Activated CD4-positive, alpha-beta T cell treated with anti-CD3 and anti-CD28 coated beads, Interleukin-10, Interleukin-2, amounts not matched to agents 100 ng/mL and 50 ng/mL, durations not matched to agents 16 hours and 8 hours (primary cell): ENCODE results near the gene CD6.

ENCODE experiments used
- DNase-seq: peaks from one replicate; pipeline ENCODE4 v3.0.0-alpha.2; 2020

CD6 gene

GRCh38 chr11:61011229-61011870 is 39.9 kb downstream of the CD6 start:
- DNase-seq, result no peak

DNA sequence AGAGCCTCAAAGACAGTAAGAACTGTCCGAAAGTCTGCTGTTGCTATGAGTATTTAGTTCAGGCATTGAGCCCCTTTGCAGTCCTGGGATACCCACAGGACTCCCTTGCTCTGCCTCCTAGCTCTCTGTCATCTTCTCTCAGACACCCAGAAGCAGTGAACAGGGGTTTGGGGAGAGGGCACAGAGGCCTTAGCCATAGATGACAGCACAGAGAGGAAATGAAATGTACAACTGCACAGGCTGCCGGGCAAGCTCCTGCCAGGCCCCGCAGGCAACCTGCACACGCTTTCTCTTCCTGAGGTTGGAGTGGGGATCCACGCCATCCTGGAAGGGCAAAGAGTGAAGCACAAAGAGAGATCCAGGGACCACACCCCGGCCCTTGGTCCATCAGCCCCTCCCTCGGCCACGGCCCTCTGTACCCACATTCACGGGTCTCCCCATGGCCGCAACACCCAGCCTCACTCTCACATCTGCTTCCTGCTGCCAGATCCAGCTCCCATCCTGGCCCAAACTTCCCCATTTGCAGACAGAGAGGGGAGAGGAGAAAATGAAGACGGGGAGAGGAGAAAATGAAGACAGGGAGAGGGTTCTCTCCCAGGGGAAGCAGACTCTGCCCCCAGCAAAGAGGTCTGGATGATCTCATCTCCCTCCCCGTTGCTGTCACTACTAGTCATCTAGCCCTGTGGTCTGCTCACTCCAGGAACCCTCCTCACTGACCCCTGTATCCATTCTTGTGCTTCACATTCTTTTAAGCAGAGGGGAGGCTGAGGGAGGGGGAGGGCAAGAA is 40.7 kb downstream of the CD6 start:
- DNase-seq, result no peak

DNA sequence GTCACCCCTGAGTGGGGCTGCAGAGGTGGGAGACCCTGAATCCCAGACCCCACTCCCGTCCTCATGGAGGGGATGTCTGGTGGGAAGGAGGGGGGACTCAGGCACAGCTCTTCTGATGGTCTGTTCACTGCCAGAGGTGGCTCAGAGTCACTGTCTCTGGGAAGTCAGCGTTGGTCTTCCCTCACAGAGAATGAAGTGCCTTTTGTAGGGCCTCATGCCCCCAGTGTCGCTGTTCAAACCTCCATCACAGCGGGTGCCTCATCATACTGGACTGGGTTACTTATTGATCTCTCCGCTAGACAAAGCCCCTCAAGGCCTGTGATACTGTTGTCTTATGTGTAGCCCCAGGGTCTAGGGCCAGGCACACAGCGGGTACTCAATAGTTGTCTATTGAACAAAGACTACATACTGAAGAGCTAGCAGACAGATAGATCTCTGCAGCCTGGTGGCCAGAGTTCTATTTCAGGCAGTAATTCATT is 41.3 kb downstream of the CD6 start:
- no peak for DNase-seq

GRCh38 chr11:61018059-61018458 is 46.6 kb downstream of the CD6 start:
- DNase-seq, result no peak

DNA sequence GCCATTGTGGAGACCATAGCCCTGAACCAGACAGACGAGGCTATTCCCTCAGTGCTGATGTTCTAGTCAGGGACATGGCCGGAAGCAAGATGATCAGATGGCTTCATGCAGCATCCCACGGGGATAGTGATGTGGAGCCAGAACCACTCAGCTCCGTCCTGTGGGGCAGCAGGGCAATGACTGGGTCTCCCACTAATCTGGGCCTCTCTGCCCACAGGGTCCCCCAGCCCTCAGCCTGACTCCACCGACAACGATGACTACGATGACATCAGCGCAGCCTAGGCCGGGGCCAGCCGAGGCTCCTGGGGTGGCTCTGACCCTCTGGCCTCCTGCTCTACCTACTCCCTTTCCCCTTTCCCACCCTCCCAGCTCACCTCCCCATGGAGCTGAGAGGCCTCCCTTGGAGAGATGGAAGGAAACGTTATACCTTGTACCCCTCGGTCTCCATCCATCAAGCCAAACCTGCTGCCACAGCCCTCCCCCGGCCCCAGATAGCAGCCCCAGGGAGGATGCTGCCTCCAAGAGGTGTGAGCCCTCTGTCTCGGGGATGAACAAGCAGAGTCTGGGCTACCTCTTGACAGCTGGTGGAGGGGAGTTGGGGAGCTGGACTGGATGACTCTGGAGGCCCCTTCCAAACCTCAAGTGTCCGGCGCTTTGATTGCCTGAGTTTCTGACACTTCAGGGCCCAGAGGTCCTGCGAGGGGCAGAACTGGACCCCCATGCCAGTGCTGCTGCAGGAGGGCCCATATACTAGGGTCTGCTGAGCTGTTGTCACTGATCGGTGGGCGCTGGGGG is 47.8 kb downstream of the CD6 start:
- DNase-seq, result no peak

- DNase-seq, result no peak
Measured at GRCh38 chr11:61019832-61020405, 48.4 kb downstream of the CD6 start.

- DNase-seq, result no peak
Measured at GRCh38 chr11:61020551-61021235, 49.2 kb downstream of the CD6 start.

- DNase-seq, result peak; percentile 80
Measured at GRCh38 chr11:61021661-61022212, 50.3 kb downstream of the CD6 start.

DNA sequence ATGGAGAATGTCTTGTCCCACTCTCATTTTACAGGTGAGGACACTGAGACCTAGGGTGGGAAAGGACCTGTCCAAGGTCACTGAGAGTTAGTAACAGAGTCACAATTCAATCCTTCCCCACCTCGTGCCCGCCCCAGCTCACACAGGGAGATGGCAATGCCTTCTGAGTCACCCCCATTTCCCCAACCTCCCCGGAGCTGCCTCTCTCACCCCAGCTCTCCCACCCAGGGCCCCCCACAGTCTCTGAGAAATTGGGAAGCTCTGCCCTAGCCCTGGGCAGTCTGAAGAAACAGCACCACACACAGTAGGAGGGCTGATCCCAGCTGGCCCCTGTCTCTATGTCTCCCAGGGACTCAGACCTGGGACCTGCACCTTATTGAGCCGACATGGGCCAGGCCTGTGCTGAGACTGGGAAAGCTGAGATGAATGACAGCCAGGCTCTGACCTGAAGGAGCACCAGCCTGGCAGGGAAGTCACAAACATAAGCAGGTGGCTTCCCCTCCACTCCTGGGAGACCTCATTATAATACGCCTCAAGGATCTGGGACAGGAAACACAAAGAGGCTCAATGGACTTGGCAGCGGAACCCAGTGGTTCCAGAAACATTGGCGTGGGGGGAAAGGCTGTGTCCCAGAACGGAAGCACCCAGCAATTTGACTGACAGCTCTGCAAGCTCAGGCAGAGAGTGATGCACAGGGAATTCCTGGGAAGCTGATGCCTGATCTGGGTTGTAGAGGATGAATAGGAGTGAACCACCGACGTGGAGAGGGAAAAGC is 51.0 kb downstream of the CD6 start:
- DNase-seq, result no peak

DNA sequence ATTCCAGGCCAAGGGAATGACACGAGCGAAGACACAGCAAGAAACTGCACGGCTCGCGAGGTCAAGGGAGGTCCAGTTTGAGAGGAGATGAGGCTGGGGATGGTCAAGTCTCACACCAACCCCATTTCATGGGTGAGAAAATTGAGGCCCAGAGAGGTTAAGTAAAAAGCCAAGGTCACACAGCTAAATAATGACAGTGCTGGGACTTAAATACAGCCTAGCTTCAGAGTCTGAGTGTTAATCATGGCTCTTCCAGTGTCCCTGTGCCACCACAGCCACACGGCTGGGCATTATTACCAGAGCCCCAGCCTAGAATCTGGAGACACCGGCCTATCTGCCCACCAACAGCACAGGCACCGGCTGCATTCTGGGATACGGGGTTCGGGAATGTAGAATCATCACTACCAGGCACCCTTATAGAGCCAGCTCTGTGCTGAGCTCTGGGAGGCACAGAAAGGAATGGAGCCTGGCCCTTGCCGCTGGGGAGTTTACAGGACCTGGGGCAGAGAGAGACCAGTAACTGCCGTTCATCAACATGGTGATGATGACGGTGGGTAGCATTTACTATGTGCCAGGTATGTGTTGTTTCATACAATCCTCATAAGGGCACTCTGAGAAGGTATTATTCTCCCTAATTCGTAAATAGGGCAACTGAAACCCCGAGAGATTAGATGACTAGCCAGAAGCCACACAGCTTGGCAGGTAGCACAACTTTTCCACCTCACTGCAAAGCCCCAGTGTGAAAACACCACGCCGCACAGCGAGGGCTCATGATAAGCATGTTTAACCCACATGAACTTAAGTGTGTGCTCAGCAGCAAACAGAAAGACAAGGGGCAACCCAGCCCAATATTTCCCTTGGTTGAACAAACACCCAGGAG is 51.8 kb downstream of the CD6 start:
- DNase-seq, result peak; percentile 67

DNA sequence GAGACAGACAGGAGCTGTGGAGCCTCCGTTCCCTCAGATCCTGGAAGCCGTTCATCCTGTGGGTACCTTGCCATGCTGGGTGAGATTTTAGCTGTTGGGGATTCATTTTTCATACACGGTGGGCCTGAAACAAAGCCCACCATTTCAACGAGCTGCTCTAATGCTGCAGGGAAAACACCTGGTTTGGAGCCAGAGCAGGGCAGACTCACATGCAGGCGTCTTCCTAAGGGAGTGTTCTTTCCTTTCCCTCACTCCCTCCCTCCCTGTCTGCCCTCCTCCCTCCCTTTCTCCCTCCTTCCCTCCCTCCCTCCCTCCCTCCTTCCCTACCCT is 52.5 kb downstream of the CD6 start:
- DNase-seq, result no peak

DNA sequence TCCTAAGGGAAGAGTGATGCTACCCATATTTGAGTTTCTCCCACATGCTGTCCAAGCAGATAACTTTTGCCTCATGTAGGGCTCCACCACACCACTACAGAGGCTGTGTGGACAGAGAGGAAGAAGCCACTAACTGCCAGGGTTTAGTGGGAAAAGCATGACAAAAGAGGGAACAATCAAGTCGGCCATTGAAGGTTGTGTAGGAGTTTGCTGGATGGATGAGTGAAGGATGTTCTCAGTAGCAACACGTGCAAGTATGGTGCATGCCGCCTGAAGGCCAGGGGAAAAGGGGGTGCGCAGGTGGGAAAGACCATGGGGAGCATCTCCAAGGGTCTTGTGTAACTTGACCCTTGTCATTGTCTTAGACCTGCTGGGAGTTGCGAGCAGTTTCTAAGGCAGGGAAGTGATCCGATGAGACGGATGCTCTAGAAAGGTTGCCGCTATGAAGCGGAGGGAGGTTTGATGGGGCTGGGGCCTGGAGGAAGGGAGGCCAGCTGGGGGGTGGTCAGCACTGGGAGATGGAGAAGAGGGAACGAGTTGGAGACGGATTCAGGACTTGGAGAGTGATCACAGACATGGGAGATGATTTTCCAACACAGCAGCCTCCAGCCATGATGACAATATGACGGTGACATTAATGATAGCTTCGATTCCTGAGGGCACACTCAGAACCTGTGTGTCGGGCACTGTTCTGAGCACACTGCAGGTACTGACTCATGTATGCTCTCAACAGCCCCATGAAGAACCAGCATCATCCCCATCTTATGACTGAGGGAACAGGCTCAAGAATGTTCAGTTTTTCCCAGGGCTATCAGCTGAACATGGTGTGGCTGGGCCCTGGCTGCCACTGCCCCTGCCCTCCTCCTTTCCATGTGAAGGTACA is 53.7 kb downstream of the CD6 start:
- no peak for DNase-seq

- no peak for DNase-seq
Measured at GRCh38 chr11:61025821-61026120, 54.3 kb downstream of the CD6 start.

GRCh38 chr11:61026121-61027031 is 54.9 kb downstream of the CD6 start:
- peak; percentile 69 for DNase-seq

DNA sequence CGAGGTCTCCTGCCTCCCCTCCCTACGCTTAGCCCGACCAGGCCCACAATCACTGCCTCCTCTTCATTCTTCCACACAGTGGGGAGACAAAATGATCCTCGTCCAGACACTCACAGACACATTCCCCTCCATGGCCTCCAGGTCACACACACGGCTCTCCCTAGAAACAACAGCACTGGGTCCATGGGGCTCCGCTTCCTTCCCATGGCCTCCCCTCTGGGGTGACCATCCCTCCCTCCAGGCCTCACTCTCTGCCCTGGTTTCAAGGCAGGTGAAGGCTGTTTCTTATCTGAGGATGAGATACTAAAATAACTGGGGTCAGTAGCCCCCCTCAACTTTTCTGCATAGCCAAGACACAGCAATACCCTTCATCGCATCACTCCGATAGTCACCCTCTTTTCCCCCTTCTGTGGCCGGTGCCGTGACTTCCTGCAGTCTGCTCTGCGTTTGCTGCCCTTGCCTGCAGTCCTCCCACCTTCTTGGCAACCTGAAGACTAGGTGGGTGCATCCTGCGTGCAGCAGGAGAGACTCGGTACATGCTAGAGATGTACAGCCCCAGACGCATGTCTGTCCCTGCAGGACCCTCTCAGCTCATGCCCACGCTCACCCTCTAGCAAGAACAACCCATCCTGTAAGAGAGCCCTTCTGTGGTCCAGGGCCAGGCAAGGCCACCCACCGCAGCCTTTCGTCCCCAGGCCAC is 55.8 kb downstream of the CD6 start:
- DNase-seq, result peak; percentile 42

- DNase-seq, result peak; percentile 79
Measured at GRCh38 chr11:61028135-61028729, 56.8 kb downstream of the CD6 start.

DNA sequence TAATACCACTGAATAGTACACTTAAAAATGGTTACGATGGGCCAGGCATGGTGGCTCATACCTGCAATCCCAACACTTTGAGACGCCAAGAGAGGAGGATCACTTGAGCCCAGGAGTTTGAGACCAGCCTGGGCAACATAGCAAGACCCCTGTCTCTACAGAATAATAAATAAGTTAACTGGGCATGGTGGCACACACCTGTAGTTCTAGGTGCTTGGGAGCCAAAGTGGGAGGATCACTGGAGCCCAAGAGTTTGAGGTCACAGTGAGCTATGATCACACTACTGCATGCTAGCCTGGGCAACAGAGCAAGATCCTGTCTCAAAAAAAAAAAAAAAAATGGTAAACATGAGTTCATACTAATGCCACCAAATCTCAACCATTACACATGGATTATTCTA is 61.3 kb downstream of the CD6 start:
- DNase-seq, result no peak

- no peak for DNase-seq
Measured at GRCh38 chr11:61033417-61033816, 61.9 kb downstream of the CD6 start.
